ENCODE results near the gene SMAD7.

- TF ChIP-seq, protein P1, sequence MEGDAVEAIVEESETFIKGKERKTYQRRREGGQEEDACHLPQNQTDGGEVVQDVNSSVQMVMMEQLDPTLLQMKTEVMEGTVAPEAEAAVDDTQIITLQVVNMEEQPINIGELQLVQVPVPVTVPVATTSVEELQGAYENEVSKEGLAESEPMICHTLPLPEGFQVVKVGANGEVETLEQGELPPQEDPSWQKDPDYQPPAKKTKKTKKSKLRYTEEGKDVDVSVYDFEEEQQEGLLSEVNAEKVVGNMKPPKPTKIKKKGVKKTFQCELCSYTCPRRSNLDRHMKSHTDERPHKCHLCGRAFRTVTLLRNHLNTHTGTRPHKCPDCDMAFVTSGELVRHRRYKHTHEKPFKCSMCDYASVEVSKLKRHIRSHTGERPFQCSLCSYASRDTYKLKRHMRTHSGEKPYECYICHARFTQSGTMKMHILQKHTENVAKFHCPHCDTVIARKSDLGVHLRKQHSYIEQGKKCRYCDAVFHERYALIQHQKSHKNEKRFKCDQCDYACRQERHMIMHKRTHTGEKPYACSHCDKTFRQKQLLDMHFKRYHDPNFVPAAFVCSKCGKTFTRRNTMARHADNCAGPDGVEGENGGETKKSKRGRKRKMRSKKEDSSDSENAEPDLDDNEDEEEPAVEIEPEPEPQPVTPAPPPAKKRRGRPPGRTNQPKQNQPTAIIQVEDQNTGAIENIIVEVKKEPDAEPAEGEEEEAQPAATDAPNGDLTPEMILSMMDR (IDR thresholded peaks at IDR 0.05 in 2 of 3, conservative IDR thresholded peaks at IDR 0.05 in 1 of 3; ENCODE audit: control insufficient read depth in 2 of 3, extremely low read depth in 1 of 3, insufficient read depth in 1 of 3, low read depth in 3 of 3, low read length in 3 of 3), result no peak
- TF ChIP-seq SRF (IDR thresholded peaks at IDR 0.05; ENCODE audit: low read depth in 2 of 2, low read length in 2 of 2) (no peak), BCLAF1 (IDR thresholded peaks at IDR 0.05) (no peak), BHLHE40 (IDR thresholded peaks at IDR 0.05; ENCODE audit: borderline replicate concordance in 1 of 2, low read depth in 2 of 2, low read length in 1 of 2) (no peak), TAF1 (IDR thresholded peaks at IDR 0.05; ENCODE audit: borderline replicate concordance, low read depth, low read length) (no peak), EP300 (IDR thresholded peaks at IDR 0.05; ENCODE audit: borderline replicate concordance in 1 of 2, control insufficient read depth in 1 of 2, low read depth in 2 of 2, low read length in 2 of 2) (no peak), FOXK2 (IDR thresholded peaks at IDR 0.05) (no peak), KDM1A (IDR thresholded peaks at IDR 0.05; ENCODE audit: borderline replicate concordance) (no peak), ZSCAN29 (IDR thresholded peaks at IDR 0.05) (no peak), CREB1 (IDR thresholded peaks at IDR 0.05; ENCODE audit: low read depth) (no peak), NFIC (IDR thresholded peaks at IDR 0.05; ENCODE audit: low read depth, low read length) (no peak)
- TF ChIP-seq, protein P2, sequence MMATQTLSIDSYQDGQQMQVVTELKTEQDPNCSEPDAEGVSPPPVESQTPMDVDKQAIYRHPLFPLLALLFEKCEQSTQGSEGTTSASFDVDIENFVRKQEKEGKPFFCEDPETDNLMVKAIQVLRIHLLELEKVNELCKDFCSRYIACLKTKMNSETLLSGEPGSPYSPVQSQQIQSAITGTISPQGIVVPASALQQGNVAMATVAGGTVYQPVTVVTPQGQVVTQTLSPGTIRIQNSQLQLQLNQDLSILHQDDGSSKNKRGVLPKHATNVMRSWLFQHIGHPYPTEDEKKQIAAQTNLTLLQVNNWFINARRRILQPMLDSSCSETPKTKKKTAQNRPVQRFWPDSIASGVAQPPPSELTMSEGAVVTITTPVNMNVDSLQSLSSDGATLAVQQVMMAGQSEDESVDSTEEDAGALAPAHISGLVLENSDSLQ (IDR thresholded peaks at IDR 0.05), result no peak
These were observed 4.4 kb upstream of the SMAD7 start for GRCh38 chr18:48954886-48955819.
